Loucy (cell line): ENCODE results near the gene IFT43.

Experiments
- H2AFZ ChIP-seq: fragments of 200-600 bp; sonication (generic); 2 replicates; pipeline ENCODE4 v1.6.0; 2016; ENCODE audit warnings: antibody characterized with exemption, mild to moderate bottlenecking, low read length, moderate library complexity
- H3F3A ChIP-seq: fragments of 200-600 bp; 2 replicates; pipeline ENCODE4 v1.6.0; 2016; ENCODE audit warnings: antibody characterized with exemption, low read depth, mild to moderate bottlenecking
- H3K27me3 ChIP-seq: fragments of 200-600 bp; sonication (generic); 2 replicates; pipeline ENCODE4 v1.6.1; 2014; ENCODE audit warnings: low read length, mild to moderate bottlenecking; ENCODE audit not compliant: insufficient read depth, poor library complexity, severe bottlenecking
- H3K36me3 ChIP-seq: fragments of 200-600 bp; sonication (generic); 2 replicates; pipeline ENCODE4 v1.6.1; 2016; ENCODE audit warnings: low read length; ENCODE audit not compliant: insufficient read depth
- H3K4me1 ChIP-seq: fragments of 200-600 bp; sonication (generic); 2 replicates; pipeline ENCODE4 v1.5.1; 2014; ENCODE audit warnings: low read length, mild to moderate bottlenecking; ENCODE audit not compliant: insufficient read depth, poor library complexity, severe bottlenecking
- H3K4me2 ChIP-seq: fragments of 200-600 bp; sonication (generic); 2 replicates; pipeline ENCODE4 v1.6.0; 2014; ENCODE audit warnings: antibody characterized with exemption, low read length, low read depth, mild to moderate bottlenecking; ENCODE audit not compliant: poor library complexity, severe bottlenecking
- H3K4me3 ChIP-seq: fragments of 200-600 bp; sonication (generic); 2 replicates; pipeline ENCODE4 v1.5.1; 2014; ENCODE audit warnings: low read length, mild to moderate bottlenecking, mixed read lengths; ENCODE audit not compliant: poor library complexity, severe bottlenecking
- H3K79me2 ChIP-seq: fragments of 200-600 bp; sonication (generic); 2 replicates; pipeline ENCODE4 v1.6.1; 2014; ENCODE audit warnings: low read length; ENCODE audit not compliant: insufficient read depth
- H3K9ac ChIP-seq: fragments of 200-600 bp; sonication (generic); 2 replicates; pipeline ENCODE4 v1.6.0; 2014; ENCODE audit warnings: mild to moderate bottlenecking, low read depth, low read length, moderate library complexity; ENCODE audit not compliant: poor library complexity, severe bottlenecking
- H3K9me2 ChIP-seq: fragments of 200-600 bp; sonication (generic); replicated peaks from 2 replicates; pipeline ENCODE4 v1.6.1; 2016; ENCODE audit warnings: low read depth, low read length, mixed read lengths
- H3K9me3 ChIP-seq: fragments of 200-600 bp; sonication (generic); 2 replicates; pipeline ENCODE4 v1.6.1; 2014; ENCODE audit warnings: mild to moderate bottlenecking, antibody characterized with exemption, low read length, low read depth; ENCODE audit not compliant: insufficient read depth
- H4K20me1 ChIP-seq: fragments of 200-600 bp; sonication (generic); 2 replicates; pipeline ENCODE4 v1.6.0; 2014; ENCODE audit warnings: antibody characterized with exemption, low read length, mild to moderate bottlenecking; ENCODE audit not compliant: insufficient read depth, poor library complexity, severe bottlenecking
- CTCF ChIP-seq: fragments of 200-600 bp; sonication (generic); conservative IDR thresholded peaks from 2 replicates; pipeline ENCODE4 v1.5.1; 2014; ENCODE audit warnings: mild to moderate bottlenecking, antibody characterized with exemption, low read length
- EZH2phosphoT487 ChIP-seq: fragments of 200-600 bp; IDR thresholded peaks from 2 replicates; pipeline ENCODE4 v1.6.1; 2018; ENCODE audit warnings: antibody characterized with exemption, mild to moderate bottlenecking, moderate library complexity, borderline replicate concordance

Gene IFT43

GRCh38 chr14:76093077-76093476, 107.5 kb downstream of the IFT43 start:
- no peaks in the 10 kb centered on the region for H3K27me3 ChIP-seq
- H3K9ac ChIP-seq, result no peak overlapping the region
- H3K36me3 ChIP-seq, result no peaks in the 10 kb centered on the region
- H3F3A ChIP-seq, result no peaks in the 10 kb centered on the region
- H3K9me3 ChIP-seq, result no peaks in the 10 kb centered on the region
- no peaks in the 10 kb centered on the region for H3K79me2 ChIP-seq
- no peak overlapping the region for H3K4me2 ChIP-seq
- no peak overlapping the region for H3K4me3 ChIP-seq
- no peaks in the 10 kb centered on the region for H4K20me1 ChIP-seq
- H3K9me2 ChIP-seq, result no peaks in the 10 kb centered on the region
- no peaks in the 10 kb centered on the region for H3K4me1 ChIP-seq
- TF ChIP-seq CTCF (no peak), EZH2phosphoT487 (no peak)
- no peak overlapping the region for H2AFZ ChIP-seq

GRCh38 chr14:76096257-76096656, 110.7 kb downstream of the IFT43 start:
- Histone ChIP-seq H4K20me1 (no peaks in the 10 kb centered on the region), H3K4me3 (no peak overlapping the region), H3K9ac (no peak overlapping the region), H3K9me3 (no peaks in the 10 kb centered on the region), H3K9me2 (no peaks in the 10 kb centered on the region), H3K36me3 (no peaks in the 10 kb centered on the region), H3K4me1 (no peaks in the 10 kb centered on the region), H3K4me2 (no peak overlapping the region), H3F3A (no peaks in the 10 kb centered on the region), H3K79me2 (no peaks in the 10 kb centered on the region), H2AFZ (no peak overlapping the region), H3K27me3 (no peaks in the 10 kb centered on the region)
- no peak for TF ChIP-seq EZH2phosphoT487
- TF ChIP-seq CTCF, result no peak

- Histone ChIP-seq H2AFZ (no peak overlapping the region), H3K4me2 (no peak overlapping the region), H4K20me1 (no peaks in the 10 kb centered on the region), H3K79me2 (no peaks in the 10 kb centered on the region), H3K9me3 (no peaks in the 10 kb centered on the region), H3K9ac (no peak overlapping the region), H3K27me3 (no peaks in the 10 kb centered on the region), H3K4me3 (no peak overlapping the region), H3K4me1 (no peaks in the 10 kb centered on the region), H3F3A (no peaks in the 10 kb centered on the region), H3K36me3 (no peaks in the 10 kb centered on the region), H3K9me2 (no peaks in the 10 kb centered on the region)
- TF ChIP-seq CTCF, result no peak
- no peak for TF ChIP-seq EZH2phosphoT487
Measured at GRCh38 chr14:76097547-76097946, 112.0 kb downstream of the IFT43 start.
